SK-MEL-5 (cell line): ENCODE data around the gene SPATA45. TPM values are rescaled to one million over a fixed set of nuclear protein-coding genes. Genes with fewer than 3 reads are reported as not detected.
"Not testable (repeated sequence)": the region's sequence is repeated elsewhere in the genome, so short reads cannot be mapped to it uniquely, and the experiment has no call there.

Source experiments
- DNase-seq: peaks from one replicate; pipeline ENCODE4 v3.0.0-alpha.2; 2016; ENCODE audit warnings: low read depth, low spot score
- in situ Hi-C: cut with HindIII; loops from 2 replicates; pipeline ENCODE4 v1.10.0; 2016; ENCODE audit warnings: low sequenced_read_pairs, high pct_unique_total_duplicates, low pct_unique_long_range_greater_than_20kb
- polyA plus RNA-seq, 2 experiments: library from polyadenylated mRNA; depleted of rRNA; stranded (reverse); fragments of >200 nt; gene quantifications; 2 replicates each; pipeline ENCODE4 v1.2.3, GENCODE V29; 2015
- total RNA-seq: library from RNA; depleted of rRNA; stranded (reverse); fragments of >200 nt; shearing (Covaris generic); gene quantifications from 2 replicates; pipeline ENCODE4 v1.2.3, GENCODE V29; 2014; rRNA removed

SPATA45 gene
- 0.40 TPM in 1 of 2 replicates, not detected in the other for total RNA-seq
- not detected in 2 replicates for polyA plus RNA-seq (2015; cell fraction: cytosol; rRNA removed)
- not detected in 2 replicates for polyA plus RNA-seq (2015; cell fraction: nucleus; rRNA removed)

DNA sequence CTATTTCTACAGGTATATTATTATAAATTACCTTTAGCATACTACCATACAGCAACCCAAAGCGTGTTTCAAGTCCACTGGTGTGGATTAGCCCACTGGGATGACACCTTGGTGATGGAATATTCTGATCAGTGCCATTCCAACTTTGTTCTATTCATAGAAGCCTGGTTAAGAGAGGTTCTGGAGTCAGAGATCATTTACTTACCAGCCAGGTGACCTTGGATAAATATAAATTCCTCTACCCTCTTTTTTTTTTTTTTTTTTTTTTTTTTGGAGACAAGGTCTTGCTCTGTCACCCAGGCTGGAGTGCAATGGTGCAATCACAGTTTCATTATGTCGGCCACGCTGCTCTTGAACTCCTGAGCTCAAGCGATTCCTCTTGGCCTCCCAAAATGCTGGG lies at the start of gene SPATA45:
Gene SPATA45 (minus strand): TSS at position 101 of the 400 bp plus-strand sequence. CDS start 11,500 bp downstream, outside the sequence.
- in situ Hi-C loops, result no loop called here
- no peak for DNase-seq

DNA sequence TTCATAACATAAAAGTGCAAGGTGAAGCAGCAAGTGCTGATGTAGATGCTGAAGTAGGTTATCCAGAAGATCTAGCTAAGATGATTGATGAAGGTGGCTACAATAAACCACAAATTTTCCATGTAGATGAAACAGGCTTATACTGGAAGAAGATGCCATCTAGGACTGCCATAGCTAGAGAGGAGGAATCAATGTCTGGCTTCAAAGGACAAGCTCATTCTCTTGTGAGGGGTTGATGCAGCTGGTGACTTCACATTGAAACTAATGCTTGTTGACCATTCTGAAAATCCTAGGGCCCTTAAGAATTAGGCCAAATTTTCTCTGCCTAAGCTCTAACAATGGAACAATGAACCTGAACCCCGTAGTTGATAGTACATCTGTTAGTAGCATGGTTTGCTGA lies 44.7 kb upstream of the SPATA45 start:
- DNase-seq, result no peak
- in situ Hi-C loops, result no loop called here

DNA sequence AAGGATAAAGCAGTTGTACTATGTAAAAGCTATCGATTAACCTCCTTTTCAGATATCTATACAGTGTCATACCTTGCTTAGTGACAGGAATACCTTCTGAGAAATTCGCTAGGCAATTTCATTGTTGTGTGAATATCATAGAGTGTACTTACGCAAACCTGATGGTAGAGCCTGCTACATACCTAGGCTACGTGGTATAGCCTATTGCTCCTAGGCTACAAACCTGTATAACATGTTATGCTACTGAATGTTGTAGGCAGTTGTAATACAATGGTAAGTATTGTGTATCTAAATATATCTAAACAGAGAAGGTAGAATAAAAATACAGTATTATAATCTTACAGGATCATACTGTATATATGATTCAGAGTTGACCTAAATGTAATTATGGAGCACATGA lies 37.1 kb upstream of the SPATA45 start:
- no peak for DNase-seq
- in situ Hi-C loops, result no loop called here

DNA sequence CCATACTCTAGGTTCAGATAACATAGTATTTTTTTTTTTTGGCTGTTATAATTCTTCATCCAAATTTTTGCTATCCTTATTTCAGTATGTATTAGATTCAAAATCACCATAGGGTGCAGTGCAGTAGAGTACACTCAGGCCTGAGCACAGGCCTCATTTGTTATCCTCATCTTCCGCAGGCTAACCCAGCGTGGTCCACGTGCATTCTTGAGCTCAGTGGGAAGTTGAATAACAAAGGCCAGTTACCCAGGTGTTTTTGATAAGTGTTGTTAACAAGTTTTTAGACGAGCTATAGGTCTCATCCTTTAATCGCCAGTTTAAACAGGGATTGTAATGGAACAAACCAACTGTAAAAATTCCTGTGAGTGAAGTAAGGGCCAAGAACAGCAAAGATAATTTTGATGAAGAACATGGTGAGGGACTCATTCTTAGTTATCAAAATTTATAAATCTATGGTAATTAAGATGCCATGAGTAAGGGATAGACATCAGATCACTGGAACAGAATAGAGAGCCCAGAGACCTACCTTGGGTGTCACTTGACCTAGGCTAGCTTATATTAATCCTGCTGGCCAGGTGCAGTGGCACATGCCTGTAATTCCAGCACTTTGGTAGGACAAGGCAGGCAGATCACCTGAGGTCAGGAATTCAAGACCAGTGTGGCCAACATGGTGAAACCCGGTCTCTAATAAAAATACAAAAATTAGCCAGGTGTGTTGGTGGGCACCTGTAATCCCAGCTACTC lies 32.7 kb upstream of the SPATA45 start:
- in situ Hi-C loops, result no loop called here

DNA sequence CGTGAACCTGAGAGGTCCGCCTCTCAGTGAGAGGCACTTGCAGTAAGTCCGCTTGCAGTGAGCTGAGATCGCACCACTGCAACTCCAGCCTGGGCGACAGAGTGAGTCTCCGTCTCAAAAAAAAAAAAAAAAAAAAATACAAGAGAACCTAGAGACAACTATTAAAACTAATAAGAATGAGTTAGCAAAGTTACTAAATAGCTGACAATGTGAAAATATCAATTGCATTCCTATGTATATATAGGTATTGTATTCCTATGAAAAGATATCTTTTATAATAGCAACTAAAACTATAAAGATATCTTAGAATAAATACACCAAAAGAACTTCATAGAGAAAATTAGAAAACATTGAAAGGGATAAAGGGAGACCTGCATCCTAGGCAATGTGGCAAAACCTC lies 31.0 kb upstream of the SPATA45 start:
- no peak for DNase-seq
- in situ Hi-C loops, result no loop called here

More for the DNA sequence above, 32.7 kb upstream of the SPATA45 start:
- no peak for DNase-seq

DNA sequence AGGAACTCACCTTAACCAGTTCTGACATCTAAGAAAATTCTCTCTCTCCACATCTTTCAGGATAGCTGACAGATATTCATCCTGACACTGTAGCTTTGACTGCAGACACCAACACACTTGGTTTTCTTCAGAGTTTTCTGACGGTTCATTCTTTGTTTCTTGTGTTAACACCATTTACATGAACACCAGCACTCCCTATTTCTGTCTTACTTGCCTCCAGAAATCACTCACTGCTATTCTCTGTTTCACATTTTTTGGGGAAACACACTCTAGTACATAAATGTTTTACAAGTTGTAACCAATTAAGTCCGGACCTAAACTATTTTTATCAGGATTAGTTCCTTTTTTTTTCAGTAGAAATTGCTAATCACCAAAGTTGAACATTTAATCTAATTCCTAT lies 26.1 kb upstream of the SPATA45 start:
- no peak for DNase-seq
- in situ Hi-C loops, result no loop called here

DNA sequence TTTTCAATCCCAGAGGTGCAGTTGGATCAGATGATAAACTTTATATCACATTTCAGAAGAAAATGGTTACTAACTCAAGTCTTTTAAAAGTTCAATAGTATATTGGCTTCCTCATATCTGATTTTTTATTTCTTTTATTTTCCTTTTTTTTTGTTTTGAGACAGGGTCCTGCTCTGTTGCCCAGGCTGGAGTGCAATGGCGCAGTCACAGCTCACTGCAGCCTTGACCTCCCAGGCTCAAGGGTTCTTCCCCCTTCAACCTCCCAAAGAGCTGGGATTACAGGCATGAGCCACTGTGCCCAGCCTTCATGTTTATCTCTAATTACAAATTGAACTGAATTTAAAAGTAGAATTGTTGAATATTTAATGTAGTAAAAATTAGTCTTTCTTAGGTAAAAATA lies 24.5 kb upstream of the SPATA45 start:
- DNase-seq, result no peak
- in situ Hi-C loops, result no loop called here

DNA sequence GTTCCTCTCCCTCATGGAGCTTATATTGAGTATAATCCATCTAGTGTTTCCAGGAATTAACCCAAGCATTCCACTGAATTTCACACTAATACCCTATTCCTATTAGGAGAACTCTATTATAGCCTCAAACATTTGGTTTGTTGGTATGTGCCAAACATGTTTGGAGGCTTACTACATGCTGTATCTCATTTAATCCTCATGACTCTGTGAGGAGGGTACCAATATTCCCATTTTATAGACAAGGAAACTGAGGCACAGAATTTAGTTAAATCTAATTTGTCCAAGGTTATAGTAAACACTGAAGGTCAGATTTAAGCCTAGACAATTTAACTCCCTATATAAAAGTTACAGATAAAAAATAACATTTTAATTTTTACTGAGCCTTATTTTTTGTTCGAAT lies 19.7 kb upstream of the SPATA45 start:
- in situ Hi-C loops, result no loop called here
- no peak for DNase-seq

DNA sequence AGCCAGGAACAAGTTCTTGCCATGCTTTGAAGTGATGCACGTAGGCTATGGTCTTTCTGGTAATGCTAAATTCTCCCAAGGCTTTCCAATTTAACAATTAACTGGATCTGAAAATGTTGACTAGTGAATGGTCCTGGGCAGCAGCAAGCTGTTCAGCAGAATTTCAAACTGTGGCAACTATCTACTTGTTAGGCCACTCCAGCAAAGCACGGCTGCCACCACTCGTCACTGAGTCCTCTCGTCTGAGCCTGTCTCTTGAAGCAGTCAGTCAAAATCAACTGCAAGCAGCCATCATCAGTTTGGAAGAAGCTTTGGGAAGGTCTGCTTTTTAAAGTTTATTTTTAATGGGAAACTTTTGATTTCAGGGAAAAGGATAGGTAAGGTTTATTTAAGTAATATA lies 16.8 kb upstream of the SPATA45 start:
- in situ Hi-C loops, result no loop called here
- DNase-seq, result no peak

DNA sequence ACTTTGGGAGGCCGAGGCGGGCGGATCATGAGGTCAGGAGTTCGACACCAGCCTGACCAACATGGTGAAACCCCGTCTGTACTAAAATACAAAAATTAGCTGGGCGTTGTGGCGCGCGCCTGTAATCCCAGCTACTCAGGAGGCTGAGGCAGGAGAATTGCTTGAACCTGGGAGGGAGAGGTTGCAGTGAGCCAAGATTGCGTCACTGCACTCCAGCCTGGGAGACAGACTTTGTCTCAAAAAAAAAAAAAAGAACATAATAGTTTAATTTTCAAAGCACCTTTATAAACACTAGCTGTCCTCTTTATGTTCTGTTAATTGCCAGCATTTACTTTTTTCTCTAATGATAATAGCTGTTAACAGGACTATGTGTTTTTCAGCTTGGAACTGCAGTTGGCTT lies 15.9 kb upstream of the SPATA45 start:
- in situ Hi-C loops, DNase-seq: not testable (repeated sequence)

DNA sequence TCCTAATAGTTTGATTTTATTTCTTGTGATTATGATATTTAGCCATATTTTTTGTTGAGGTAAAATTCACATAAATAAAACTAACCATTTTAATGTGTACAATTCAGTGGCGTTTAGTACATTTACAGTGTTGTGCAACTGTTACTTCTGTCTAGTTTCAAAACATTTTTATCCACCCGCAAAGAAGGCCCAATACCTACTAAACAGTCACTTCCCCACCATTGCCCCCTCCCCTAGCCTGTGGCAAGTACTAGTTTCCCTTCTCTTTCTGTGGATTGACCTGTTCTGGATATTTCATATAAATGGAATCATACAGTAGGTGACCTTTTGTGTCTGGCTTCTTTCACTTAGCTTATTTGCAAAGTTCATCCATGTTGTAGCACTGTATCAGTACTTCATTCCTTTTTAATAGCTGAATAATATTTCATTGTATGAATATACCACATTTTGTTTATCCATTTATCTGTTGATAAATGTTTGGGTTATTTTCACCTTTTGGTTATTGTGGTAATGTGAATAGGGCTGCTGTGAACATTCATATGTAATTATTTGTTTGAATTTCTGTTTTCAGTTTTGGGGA lies 14.8 kb upstream of the SPATA45 start:
- in situ Hi-C loops, result no loop called here
- DNase-seq, result no peak

DNA sequence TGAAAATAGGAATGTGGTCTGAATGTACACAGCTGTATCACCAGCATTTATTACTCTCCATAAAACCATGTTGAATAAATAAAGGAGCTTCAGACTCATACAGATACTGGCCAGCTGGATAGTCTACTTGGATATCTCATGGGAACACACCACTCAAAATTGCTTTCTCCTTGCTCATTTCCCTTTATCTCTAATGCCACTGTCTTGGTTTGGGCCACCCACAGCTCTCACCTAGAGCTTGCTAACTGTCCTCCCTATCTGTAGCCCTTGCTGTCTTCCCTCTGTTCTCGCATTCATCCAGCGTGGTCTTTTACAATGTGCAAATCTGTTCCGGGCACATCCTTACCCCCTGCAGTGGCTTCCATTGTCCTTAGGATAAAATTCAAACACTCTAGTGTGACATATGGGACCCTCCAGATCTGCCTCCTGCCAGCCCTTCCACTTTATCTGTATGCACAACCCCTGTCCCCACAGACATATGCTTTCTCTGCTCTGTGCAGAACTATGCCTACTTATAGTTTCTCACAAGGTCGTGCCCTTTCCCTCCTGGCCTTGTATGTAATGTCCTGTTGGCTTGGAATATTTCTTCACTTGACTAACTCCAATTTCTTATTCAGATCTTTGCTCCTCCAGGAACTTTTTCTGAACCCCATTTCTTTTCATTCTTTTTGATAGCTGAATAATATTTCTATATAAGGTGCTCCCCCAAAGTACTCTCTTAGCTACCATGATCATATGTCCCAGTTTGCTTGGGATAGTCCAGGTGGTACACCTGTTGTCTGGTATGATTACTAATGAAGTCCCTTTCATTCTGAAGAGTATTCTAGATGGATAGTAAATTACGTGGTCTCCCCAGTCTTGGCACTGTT lies 13.5 kb upstream of the SPATA45 start:
- no peak for DNase-seq
- in situ Hi-C loops, result no loop called here

DNA sequence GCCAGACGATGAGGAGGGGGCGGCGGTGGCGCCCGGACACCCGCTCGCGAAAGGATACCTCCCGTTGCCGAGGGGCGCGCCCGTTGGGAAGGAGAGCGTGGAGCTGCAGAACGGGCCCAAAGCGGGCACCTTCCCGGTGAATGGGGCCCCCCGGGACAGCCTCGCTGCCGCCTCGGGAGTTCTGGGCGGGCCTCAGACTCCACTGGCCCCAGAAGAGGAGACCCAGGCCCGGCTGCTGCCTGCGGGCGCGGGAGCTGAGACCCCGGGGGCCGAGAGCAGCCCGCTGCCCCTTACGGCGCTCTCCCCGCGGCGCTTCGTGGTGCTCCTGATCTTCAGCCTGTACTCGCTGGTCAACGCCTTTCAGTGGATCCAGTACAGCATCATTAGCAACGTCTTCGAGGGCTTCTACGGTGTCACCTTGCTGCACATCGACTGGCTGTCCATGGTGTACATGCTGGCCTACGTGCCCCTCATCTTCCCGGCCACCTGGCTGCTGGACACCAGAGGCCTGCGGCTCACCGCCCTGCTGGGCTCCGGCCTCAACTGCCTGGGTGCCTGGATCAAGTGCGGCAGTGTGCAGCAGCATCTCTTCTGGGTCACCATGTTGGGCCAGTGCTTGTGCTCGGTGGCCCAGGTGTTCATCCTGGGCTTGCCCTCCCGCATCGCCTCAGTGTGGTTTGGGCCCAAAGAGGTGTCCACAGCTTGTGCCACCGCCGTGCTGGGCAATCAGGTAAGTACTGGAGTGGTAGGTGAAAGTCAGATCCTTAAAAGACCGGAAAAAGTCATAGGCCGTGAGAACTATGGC lies 11.2 kb upstream of the SPATA45 start:
- in situ Hi-C loops, result no loop called here

DNA sequence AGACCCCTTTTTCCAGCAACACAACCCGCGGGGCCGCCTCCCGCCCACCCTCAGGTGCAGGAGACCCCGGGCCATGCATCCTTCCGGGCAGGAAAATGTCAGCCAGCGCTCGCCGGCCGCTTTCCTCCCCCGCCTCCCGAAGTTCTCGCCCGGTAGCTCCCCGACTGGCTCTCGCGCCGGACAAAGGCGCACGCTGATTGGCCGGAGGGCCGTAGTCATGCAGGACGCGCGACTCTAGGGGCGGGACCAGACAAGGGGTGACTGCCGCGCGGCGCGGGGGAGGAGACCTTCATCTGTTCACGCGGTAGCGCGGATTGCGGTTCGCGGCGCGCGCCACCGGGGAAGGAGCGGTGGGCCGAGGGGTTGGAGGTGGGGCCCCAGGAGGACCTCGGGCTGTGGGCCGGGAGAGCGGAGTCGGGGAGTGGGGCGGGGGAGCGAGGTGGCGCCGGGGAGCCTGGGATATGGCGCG lies 10.6 kb upstream of the SPATA45 start, which contains the start of gene FLVCR1:
Gene FLVCR1 (plus strand): TSS at position 284 of the 469 bp plus-strand sequence. CDS start 178 bp downstream, at position 462.
- DNase-seq, result peak; percentile 94
- in situ Hi-C loops, result no loop called here

More for the DNA sequence above, 11.2 kb upstream of the SPATA45 start:
- peak; percentile 17 for DNase-seq

DNA sequence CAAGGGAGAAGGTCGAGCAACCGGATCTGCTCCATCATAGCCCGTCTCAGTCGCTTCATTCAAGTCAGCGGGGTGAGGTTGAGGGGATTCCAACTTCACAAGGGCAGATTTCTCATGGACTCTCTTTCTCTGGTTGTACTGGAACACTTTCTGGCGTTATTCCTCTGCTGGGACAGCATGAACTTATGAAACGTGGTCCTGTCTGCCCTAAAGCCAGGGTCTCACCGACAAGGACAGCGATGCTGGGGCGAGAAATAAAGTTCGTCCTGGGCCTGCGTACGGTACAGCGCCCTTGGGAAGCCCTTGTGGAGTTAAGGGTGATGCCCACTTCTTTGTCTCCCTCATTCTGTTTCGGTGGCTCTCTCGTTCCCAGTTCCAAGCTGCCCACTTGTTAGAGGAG lies 9.3 kb upstream of the SPATA45 start:
- in situ Hi-C loops, result no loop called here
- no peak for DNase-seq

DNA sequence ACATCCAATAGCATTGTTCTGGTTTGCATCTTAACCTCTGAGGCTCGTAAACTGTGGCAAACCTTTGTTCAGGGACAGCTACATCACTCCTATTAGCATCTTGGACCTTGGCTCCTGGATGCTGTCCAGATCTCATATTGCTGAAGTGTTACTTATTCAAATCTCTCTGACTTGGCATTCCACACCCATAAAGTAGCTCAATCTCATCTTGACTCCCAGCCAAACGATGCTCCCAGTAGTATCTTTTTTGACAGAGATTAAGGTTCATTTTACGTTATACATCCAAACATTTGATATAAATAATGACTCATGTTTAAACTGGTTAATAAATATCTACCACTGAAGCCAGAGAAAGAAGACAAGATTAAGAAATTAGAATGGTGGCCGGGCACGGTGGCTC lies 6.2 kb upstream of the SPATA45 start:
- in situ Hi-C loops, result no loop called here
- no peak for DNase-seq

DNA sequence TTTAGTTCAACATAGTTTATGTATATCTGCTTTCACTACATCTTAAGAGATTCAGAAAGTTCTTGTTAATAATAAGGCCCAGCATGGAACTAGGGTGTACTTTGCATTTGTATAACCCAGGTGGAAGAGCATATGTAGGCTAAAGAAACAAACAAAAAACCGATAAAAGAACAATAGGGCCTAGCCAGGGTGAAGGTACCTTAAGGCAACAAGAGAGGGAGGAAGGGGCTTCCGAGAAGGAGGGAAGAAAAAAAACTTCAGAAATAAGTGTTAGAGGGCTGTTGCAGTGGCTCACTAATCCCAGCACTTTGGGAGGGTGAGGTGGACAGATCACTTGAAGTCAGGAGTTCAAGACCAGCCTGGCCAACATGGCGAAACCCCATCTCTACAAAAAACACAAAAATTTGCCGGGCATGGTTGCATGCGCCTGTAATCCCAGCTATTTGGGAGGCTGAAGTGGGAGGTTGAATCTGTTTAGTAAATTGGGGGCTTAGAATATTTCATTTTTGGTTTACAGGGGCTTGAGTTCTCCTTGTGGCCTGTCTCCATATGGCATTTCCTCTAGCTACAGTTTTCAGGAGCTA lies 4.7 kb upstream of the SPATA45 start:
- in situ Hi-C loops, result no loop called here
- no peak for DNase-seq
